Ovary (tissue), 9 donors: ENCODE data around the gene GRK5. TPM values are rescaled to one million over a fixed set of nuclear protein-coding genes. Genes with fewer than 3 reads are reported as not detected.

Experiments used
- DNase-seq, 5 donors: peaks; one replicate each; pipeline ENCODE4 v3.0.0-alpha.2; 2019 to 2020
- H3K27ac ChIP-seq, 2 donors: fragments of 200-600 bp; one replicate each; pipeline versions ENCODE4 v1.5.1 to v1.8.0; 2019 to 2022
- H3K27me3 ChIP-seq: fragments of 200-600 bp; one replicate; pipeline ENCODE4 v1.8.0; 2022
- H3K36me3 ChIP-seq: fragments of 200-600 bp; sonication (generic); one replicate; pipeline ENCODE4 v1.5.1; 2019
- H3K4me1 ChIP-seq: one replicate; pipeline ENCODE4 v1.8.1; 2013; ENCODE audit warnings: mild to moderate bottlenecking, moderate library complexity; ENCODE audit not compliant: insufficient read depth
- H3K4me3 ChIP-seq: fragments of 200-600 bp; sonication (generic); one replicate; pipeline ENCODE4 v1.5.1; 2017
- H3K9me3 ChIP-seq, 2 donors: fragments of 200-600 bp in 1 of 2; sonication (generic) in 1 of 2; one replicate each; pipeline versions ENCODE4 v1.5.1 to v1.8.1; 2013 to 2019; ENCODE audit warnings: mild to moderate bottlenecking in 1 of 2, moderate library complexity in 1 of 2
- CTCF ChIP-seq, 3 donors: fragments of 450-650 bp in 2 of 3; fragments of 200-600 bp in 1 of 3; IDR thresholded peaks; one replicate each; pipeline versions ENCODE4 v1.5.1 to v1.8.0; 2016 to 2022; ENCODE audit warnings: antibody characterized with exemption in 3 of 3, mild to moderate bottlenecking in 1 of 3
- EP300 ChIP-seq: sonication (generic); formaldehyde crosslinking; IDR thresholded peaks from one replicate; pipeline ENCODE4 v1.6.1; 2017; ENCODE audit warnings: antibody characterized with exemption
- POLR2A ChIP-seq: fragments of 450-650 bp; IDR thresholded peaks from one replicate; pipeline ENCODE4 v1.6.1; 2017; ENCODE audit warnings: antibody characterized with exemption, mild to moderate bottlenecking, moderate library complexity
- WGBS, 3 donors: extraction: QIAGEN DNeasy Blood & Tissue Kit in 1 of 3; methylation state at CpG; one replicate each; pipeline versions ENCODE4 v1.1.5 to v1.1.7; 2013 to 2017; 5-methylcytosine and 5-hydroxymethylcytosine counted together
- intact Hi-C, 4 donors: fragments of 100-400 bp; cut with DNase I; formaldehyde crosslinking; loops; one replicate each; pipeline versions ENCODE4 v1.11.0 to v1.15.1; 2022 to 2023
- polyA plus RNA-seq, 2 donors: library from polyadenylated mRNA; stranded (reverse); fragments of 200-250 nt in 1 of 2; fragments of 350-450 nt in 1 of 2; fragmentation: Illumina TruSeq in 1 of 2; extraction: RNeasy Lipid Tissue Mini Kit (QIAGEN cat#74804) in 1 of 2; gene quantifications; one replicate each; pipeline ENCODE4 v1.2.3, GENCODE V29; 2013 to 2014
- total RNA-seq, 7 donors: library from RNA; depleted of rRNA in 2 of 7; stranded (reverse); fragments of >200 nt in 2 of 7; fragmentation: NEBNext Ultra II Directional in 3 of 7; extraction: Animal tissue kit (Norgen Biotek cat#: 25700) in 3 of 7; gene quantifications; one replicate each; pipeline versions ENCODE4 v1.1.0 to v1.2.4, GENCODE V29; 2016 to 2023
- donor health status: DM: no; HTN: no; CAD: no; lungs with moderate emphysema.
- donor health status: DM: no; HTN: no; CAD: no.
- donor health status: Bipolar disorder and iron deficiency.
- donor health status: DM: yes; HTN: yes; CAD: no.
- donor health status: DM: no; HTN: no; CAD: no.
- donor health status: DM: yes; HTN: yes; CAD: no.

The GRK5 gene
- total and polyA plus RNA-seq, 9 donors: 10.0 to 115 (median 38.2) TPM

- no peak overlapping the region for H3K27ac ChIP-seq
- peaks cover 17% of the 10 kb centered on the region for H3K4me1 ChIP-seq
- WGBS, 3 donors: 72 to 80% (median 77%) methylated on average over 11 of the region's 11 CpGs
- H3K27me3 ChIP-seq: no peaks in the 10 kb centered on the region
- no peak for DNase-seq
- H3K9me3 ChIP-seq: no peaks in the 10 kb centered on the region
- intact Hi-C loops: no loop called here
- no peaks in the 10 kb centered on the region for H3K36me3 ChIP-seq
- H3K4me3 ChIP-seq: no peak overlapping the region
- TF ChIP-seq CTCF (IDR thresholded peaks at IDR 0.05) (no peak), POLR2A (no peak), EP300 (no peak)
These were observed 111.2 kb downstream of the GRK5 start for GRCh38 chr10:119318411-119319160.

GRCh38 chr10:119319161-119319919 is 112.0 kb downstream of the GRK5 start:
- H3K36me3 ChIP-seq: no peaks in the 10 kb centered on the region
- H3K27me3 ChIP-seq: no peaks in the 10 kb centered on the region
- peaks cover 13% of the 10 kb centered on the region for H3K4me1 ChIP-seq
- no peak for DNase-seq
- no peak overlapping the region for H3K27ac ChIP-seq
- TF ChIP-seq POLR2A: no peak
- TF ChIP-seq CTCF (IDR thresholded peaks at IDR 0.05): no peak
- TF ChIP-seq EP300: no peak
- WGBS, 3 donors: 83 to 89% (median 88%) methylated on average over 16 of the region's 16 CpGs
- H3K4me3 ChIP-seq: no peak overlapping the region
- H3K9me3 ChIP-seq: no peaks in the 10 kb centered on the region
- intact Hi-C loops: no loop called here

GRCh38 chr10:119319920-119320258 is 112.5 kb downstream of the GRK5 start:
- 91 to 93% (median 92%) methylated on average over 3 of the region's 3 CpGs for WGBS, 3 donors
- no peak for TF ChIP-seq CTCF (IDR thresholded peaks at IDR 0.05)
- no peak for TF ChIP-seq POLR2A
- TF ChIP-seq EP300: no peak
- no peak overlapping the region for H3K4me3 ChIP-seq

GRCh38 chr10:119320981-119321380 is 113.6 kb downstream of the GRK5 start:
- DNase-seq: no peak
- no peak overlapping the region for H3K4me3 ChIP-seq
- H3K27ac ChIP-seq: no peak overlapping the region
- H3K27me3 ChIP-seq: no peaks in the 10 kb centered on the region
- intact Hi-C loops: no loop called here
- H3K36me3 ChIP-seq: no peaks in the 10 kb centered on the region
- H3K9me3 ChIP-seq: no peaks in the 10 kb centered on the region
- 64 to 69% (median 67%) methylated on average over 6 of the region's 6 CpGs for WGBS, 3 donors
- H3K4me1 ChIP-seq: peaks cover 9% of the 10 kb centered on the region
- TF ChIP-seq CTCF (IDR thresholded peaks at IDR 0.05) (no peak), EP300 (no peak), POLR2A (no peak)

More at GRCh38 chr10:119319920-119320258, 112.5 kb downstream of the GRK5 start:
- H3K27ac ChIP-seq: no peak overlapping the region
- no peaks in the 10 kb centered on the region for H3K9me3 ChIP-seq
- DNase-seq: no peak
- H3K36me3 ChIP-seq: no peaks in the 10 kb centered on the region
- peaks cover 9% of the 10 kb centered on the region for H3K4me1 ChIP-seq
- no peaks in the 10 kb centered on the region for H3K27me3 ChIP-seq
- intact Hi-C loops: no loop called here
